HPDE6-E6E7 (cell line): ENCODE measurements around the gene UTP20.

Experiments
- DNase-seq: peaks from one replicate; pipeline ENCODE4 v3.0.0; 2011; ENCODE audit warnings: missing footprints; ENCODE audit errors: extremely low spot score

Gene UTP20

GRCh38 chr12:101280006-101280505, at the start of gene UTP20:
UTP20 (plus strand) TSS chr12:101280105; CDS start chr12:101280283, 178 bp downstream.
- peak; percentile 70 for DNase-seq

GRCh38 chr12:101230547-101230946, 49.4 kb upstream of the UTP20 start:
- peak; percentile 25 for DNase-seq

- DNase-seq: no peak
Observed at GRCh38 chr12:101231636-101232035, 48.3 kb upstream of the UTP20 start.

- no peak for DNase-seq
Observed at GRCh38 chr12:101235686-101236085, 44.2 kb upstream of the UTP20 start.

GRCh38 chr12:101238306-101238705, 41.6 kb upstream of the UTP20 start:
- DNase-seq: no peak

- no peak for DNase-seq
Observed at GRCh38 chr12:101238800-101239329, 41.0 kb upstream of the UTP20 start.

- no peak for DNase-seq
Observed at GRCh38 chr12:101243074-101243473, 36.8 kb upstream of the UTP20 start.

- DNase-seq: no peak
Observed at GRCh38 chr12:101243616-101244015, 36.3 kb upstream of the UTP20 start.

GRCh38 chr12:101256266-101256665, 23.6 kb upstream of the UTP20 start:
- DNase-seq: no peak

- no peak for DNase-seq
Observed at GRCh38 chr12:101257357-101257756, 22.5 kb upstream of the UTP20 start.

GRCh38 chr12:101267111-101267510, 12.8 kb upstream of the UTP20 start:
- no peak for DNase-seq

- no peak for DNase-seq
Observed at GRCh38 chr12:101276433-101276832, 3.5 kb upstream of the UTP20 start.

GRCh38 chr12:101277443-101277842, 2.5 kb upstream of the UTP20 start:
- no peak for DNase-seq

- no peak for DNase-seq
Observed at GRCh38 chr12:101287357-101287756, 7.5 kb downstream of the UTP20 start.

- no peak for DNase-seq
Observed at GRCh38 chr12:101297661-101298060, 17.8 kb downstream of the UTP20 start.

GRCh38 chr12:101298426-101298825, 18.5 kb downstream of the UTP20 start:
- peak; percentile 4 for DNase-seq

- no peak for DNase-seq
Observed at GRCh38 chr12:101299346-101299745, 19.4 kb downstream of the UTP20 start.

GRCh38 chr12:101299931-101300330, 20.0 kb downstream of the UTP20 start:
- DNase-seq: no peak

GRCh38 chr12:101302741-101303140, 22.8 kb downstream of the UTP20 start:
- no peak for DNase-seq

GRCh38 chr12:101305226-101305779, 25.4 kb downstream of the UTP20 start:
- no peak for DNase-seq

GRCh38 chr12:101305794-101306193, 25.9 kb downstream of the UTP20 start:
- DNase-seq: no peak

- no peak for DNase-seq
Observed at GRCh38 chr12:101322480-101322879, 42.6 kb downstream of the UTP20 start.

GRCh38 chr12:101323255-101323654, 43.4 kb downstream of the UTP20 start:
- no peak for DNase-seq

- no peak for DNase-seq
Observed at GRCh38 chr12:101325590-101325989, 45.7 kb downstream of the UTP20 start.
